Left ventricle myocardium inferior (tissue), 1 donor: Measurements from ENCODE around the gene SLTM. TPM values are rescaled to one million over a fixed set of nuclear protein-coding genes. Genes with fewer than 3 reads are reported as not detected.

Experiments
- DNase-seq: peaks from one replicate; pipeline ENCODE4 v3.0.0-alpha.2; 2020
- H3K27ac ChIP-seq: fragments of 200-600 bp; replicated peaks from 2 replicates; pipeline ENCODE4 v1.8.0; 2021
- H3K27me3 ChIP-seq: fragments of 200-600 bp; 2 replicates; pipeline ENCODE4 v1.8.0; 2021; ENCODE audit warnings: low read depth
- H3K36me3 ChIP-seq: fragments of 200-600 bp; 2 replicates; pipeline ENCODE4 v1.8.0; 2021
- H3K4me1 ChIP-seq: fragments of 200-600 bp; 2 replicates; pipeline ENCODE4 v1.8.0; 2021
- H3K4me3 ChIP-seq: fragments of 200-600 bp; 2 replicates; pipeline ENCODE4 v1.8.0; 2021; ENCODE audit warnings: mild to moderate bottlenecking, moderate library complexity
- H3K9me3 ChIP-seq: fragments of 200-600 bp; replicated peaks from 2 replicates; pipeline ENCODE4 v1.8.0; 2021
- CTCF ChIP-seq: fragments of 200-600 bp; IDR thresholded peaks from 2 replicates; pipeline ENCODE4 v1.8.0; 2021; ENCODE audit warnings: antibody characterized with exemption, mild to moderate bottlenecking, borderline replicate concordance
- intact Hi-C: fragments of 100-400 bp; cut with micrococcal nuclease; formaldehyde crosslinking; loops from one replicate; pipeline ENCODE4 v1.11.0; 2022
- total RNA-seq: library from RNA; stranded (reverse); fragmentation: NEBNext Ultra II Directional; extraction: Animal tissue kit (Norgen Biotek cat#: 25700); gene quantifications from one replicate; pipeline ENCODE4 v1.2.1, GENCODE V29; 2021
- donor health status: DM: no; HTN: yes; CAD: no; lungs with severe emphysema.

SLTM gene
- total RNA-seq, 1 donor from 2014 or later, result 47.8 TPM

- peaks cover 84% of the 10 kb centered on the region for H3K36me3 ChIP-seq
- intact Hi-C loops, result no loop called here
These were observed 53.2 kb downstream of the SLTM start for GRCh38 chr15:58880320-58880719.

GRCh38 chr15:58877999-58878825 lies 55.3 kb downstream of the SLTM start:
- intact Hi-C loops, result no loop called here
- no peaks in the 10 kb centered on the region for H3K4me1 ChIP-seq
- TF ChIP-seq CTCF, result no peak
- H3K4me3 ChIP-seq, result no peak overlapping the region
- no peaks in the 10 kb centered on the region for H3K27me3 ChIP-seq
- H3K36me3 ChIP-seq, result peaks cover 63% of the 10 kb centered on the region
- no peaks in the 10 kb centered on the region for H3K9me3 ChIP-seq
- DNase-seq, result no peak
- no peak overlapping the region for H3K27ac ChIP-seq

More at GRCh38 chr15:58880320-58880719, 53.2 kb downstream of the SLTM start:
- Histone ChIP-seq H3K27ac (no peak overlapping the region), H3K27me3 (no peaks in the 10 kb centered on the region), H3K4me1 (no peaks in the 10 kb centered on the region), H3K4me3 (no peak overlapping the region), H3K9me3 (no peaks in the 10 kb centered on the region)
- no peak for DNase-seq
- no peak for TF ChIP-seq CTCF

GRCh38 chr15:58876306-58877106 lies 57.0 kb downstream of the SLTM start:
- H3K36me3 ChIP-seq, result peaks cover 46% of the 10 kb centered on the region
- no peaks in the 10 kb centered on the region for H3K27me3 ChIP-seq
- no peaks in the 10 kb centered on the region for H3K9me3 ChIP-seq
- intact Hi-C loops, result no loop called here
- H3K27ac ChIP-seq, result no peak overlapping the region
- no peak for DNase-seq
- no peak overlapping the region for H3K4me3 ChIP-seq
- no peak for TF ChIP-seq CTCF
- no peaks in the 10 kb centered on the region for H3K4me1 ChIP-seq

GRCh38 chr15:58875343-58875742 lies 58.1 kb downstream of the SLTM start:
- Histone ChIP-seq H3K4me3 (no peak overlapping the region), H3K27ac (no peak overlapping the region), H3K27me3 (no peaks in the 10 kb centered on the region), H3K36me3 (peaks cover 34% of the 10 kb centered on the region), H3K9me3 (no peaks in the 10 kb centered on the region), H3K4me1 (no peaks in the 10 kb centered on the region)
- no peak for DNase-seq
- TF ChIP-seq CTCF, result no peak
- intact Hi-C loops, result no loop called here

- Histone ChIP-seq H3K4me1 (no peaks in the 10 kb centered on the region), H3K4me3 (no peak overlapping the region), H3K27ac (no peak overlapping the region), H3K36me3 (peaks cover 14% of the 10 kb centered on the region), H3K27me3 (no peaks in the 10 kb centered on the region), H3K9me3 (no peaks in the 10 kb centered on the region)
- TF ChIP-seq CTCF, result no peak
- DNase-seq, result no peak
- intact Hi-C loops, result no loop called here
These were observed 60.2 kb downstream of the SLTM start for GRCh38 chr15:58873267-58873666.
